Skin epidermis (tissue), 12 donors: ENCODE data around the gene HASPIN.
"Not testable (repeated sequence)": the region's sequence is repeated elsewhere in the genome, so short reads cannot be mapped to it uniquely, and the experiment has no call there.

ENCODE experiments used
- H3K27ac ChIP-seq, 21 experiments: fragments of 200-600 bp; sonication (generic) in 11 of 21; one replicate each; pipeline ENCODE4 v1.5.0; 2020; ENCODE audit warnings: mild to moderate bottlenecking in 3 of 21, inconsistent platforms in 2 of 21, moderate library complexity in 2 of 21
- H3K4me3 ChIP-seq, 7 experiments: fragments of 200-600 bp; sonication (generic) in 2 of 7; one replicate each; pipeline ENCODE4 v1.5.0; 2020; ENCODE audit warnings: inconsistent platforms in 2 of 7, mild to moderate bottlenecking in 2 of 7, moderate library complexity in 1 of 7

HASPIN gene

GRCh38 chr17:3729881-3730280 is 6.2 kb downstream of the HASPIN start:
- Histone ChIP-seq H3K4me3 (no peak overlapping the region), H3K27ac (no peak overlapping the region)

DNA sequence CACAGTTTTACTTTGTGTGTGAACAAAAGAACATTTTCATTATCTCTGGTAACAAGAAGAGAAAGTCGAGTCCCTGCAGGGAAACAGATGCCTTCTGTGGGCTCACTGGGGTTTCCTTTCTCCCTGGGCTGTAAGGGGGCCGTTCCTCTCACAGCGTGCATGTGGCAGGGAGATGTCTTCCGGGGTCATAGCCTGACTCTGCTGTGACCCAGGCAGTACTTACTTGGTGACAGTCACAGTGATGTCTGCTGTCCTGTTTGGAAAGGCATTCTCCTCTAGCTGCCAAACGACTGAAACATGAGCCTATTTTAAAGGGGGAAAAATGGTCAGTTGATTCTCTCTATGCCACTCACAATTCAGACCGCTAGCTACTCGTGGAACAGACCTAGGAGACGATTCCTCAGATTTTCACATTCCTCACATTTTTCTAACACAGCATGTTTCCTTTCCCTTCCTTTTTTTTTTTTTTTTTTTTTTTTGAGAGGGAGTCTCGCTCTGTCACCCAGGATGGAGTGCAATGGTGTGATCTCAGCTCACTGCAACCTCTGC is 7.3 kb downstream of the HASPIN start:
- no peak overlapping the region for H3K4me3 ChIP-seq
- H3K27ac ChIP-seq = no peak overlapping the region

GRCh38 chr17:3732210-3732621 is 8.5 kb downstream of the HASPIN start:
- H3K27ac ChIP-seq = no peak overlapping the region
- no peak overlapping the region for H3K4me3 ChIP-seq

DNA sequence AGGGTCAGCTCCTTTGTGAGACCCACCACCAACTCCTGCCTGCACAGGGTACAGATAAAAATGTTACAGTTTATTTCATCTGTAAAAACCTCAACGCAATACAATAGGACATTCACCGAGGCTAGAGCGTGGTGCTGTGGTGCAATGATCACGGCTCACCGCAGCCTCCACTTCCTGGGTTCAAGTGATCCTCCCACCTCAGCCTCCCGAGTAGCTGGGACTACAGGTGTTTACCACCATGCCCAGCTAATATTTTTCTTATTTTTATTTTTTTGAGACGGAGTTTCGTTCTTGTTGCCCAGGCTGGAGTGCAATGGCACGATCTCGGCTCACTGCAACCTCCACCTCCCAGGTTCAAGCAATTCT is 11.2 kb downstream of the HASPIN start:
- H3K27ac ChIP-seq, H3K4me3 ChIP-seq: not testable (repeated sequence)

GRCh38 chr17:3735515-3735914 is 11.8 kb downstream of the HASPIN start:
- H3K4me3 ChIP-seq = no peak overlapping the region

GRCh38 chr17:3738562-3739295 is 15.0 kb downstream of the HASPIN start:
- peak overlapping the region in 1 of 7 experiments; percentile 25 for H3K4me3 ChIP-seq
- peak overlapping the region in 7 of 21 experiments; percentile 7 to 49 (median 31) for H3K27ac ChIP-seq

More at GRCh38 chr17:3735515-3735914, 11.8 kb downstream of the HASPIN start:
- no peak overlapping the region for H3K27ac ChIP-seq

DNA sequence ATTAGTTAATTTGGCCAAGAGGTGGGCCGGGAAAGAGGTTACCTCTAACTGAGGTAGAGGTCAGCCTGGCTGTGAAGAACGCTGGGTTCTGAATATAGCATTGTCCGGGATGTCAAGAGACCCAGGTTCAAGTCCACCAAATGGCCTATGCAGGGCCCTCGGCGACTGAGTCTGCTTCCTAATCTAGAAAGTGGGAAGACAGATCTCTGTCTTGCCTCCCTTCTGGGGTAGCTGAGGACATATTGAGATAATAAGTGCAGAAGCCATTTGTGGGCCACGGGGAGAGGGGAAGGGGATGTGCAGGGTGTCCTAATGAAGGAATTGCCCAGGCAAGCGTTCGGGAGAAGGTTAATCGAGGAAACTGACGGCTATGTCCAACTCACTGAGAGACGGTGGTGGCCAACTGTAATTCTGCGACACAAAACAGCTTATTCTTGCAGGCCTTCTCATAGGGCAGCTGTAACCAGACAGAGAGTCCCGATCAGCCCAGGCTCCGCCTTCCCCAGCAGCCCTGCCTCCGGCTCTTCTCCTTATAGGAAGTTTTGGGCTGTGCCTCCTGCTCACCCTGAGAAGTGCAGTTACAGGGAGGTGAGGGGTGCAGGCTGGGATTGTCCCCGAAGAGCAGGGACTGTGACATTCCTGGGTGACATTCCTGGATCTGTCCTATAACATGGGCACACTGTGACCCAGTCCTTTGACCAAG is 15.9 kb downstream of the HASPIN start:
- peak overlapping the region in 2 of 21 experiments; percentile 7 to 49 for H3K27ac ChIP-seq
- H3K4me3 ChIP-seq = no peak overlapping the region

DNA sequence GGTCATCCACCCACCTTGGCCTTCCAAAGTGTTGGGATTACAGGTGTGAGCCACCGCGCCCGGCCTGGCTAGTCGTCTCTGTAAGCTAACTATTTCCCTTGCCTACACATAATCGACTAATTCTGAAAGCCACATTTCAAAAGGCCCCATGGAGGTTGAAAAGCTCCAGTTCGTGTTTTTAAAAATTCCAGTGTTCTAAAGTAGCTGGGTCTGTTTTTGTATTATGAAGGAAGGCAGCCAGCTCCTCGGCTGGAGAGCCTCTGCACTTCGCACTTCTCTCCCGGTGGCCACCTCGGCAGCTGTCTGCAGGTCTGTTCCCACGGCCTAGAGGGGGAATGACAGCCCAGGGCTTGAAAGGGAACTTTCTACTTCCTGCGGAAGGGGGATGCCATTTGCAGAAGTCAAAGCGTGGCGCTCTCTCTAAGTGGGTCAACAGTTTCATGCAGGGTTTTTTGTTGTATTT is 16.9 kb downstream of the HASPIN start:
- Histone ChIP-seq H3K4me3 (no peak overlapping the region), H3K27ac (peak overlapping the region in 2 of 21 experiments; percentile 7 to 45)

DNA sequence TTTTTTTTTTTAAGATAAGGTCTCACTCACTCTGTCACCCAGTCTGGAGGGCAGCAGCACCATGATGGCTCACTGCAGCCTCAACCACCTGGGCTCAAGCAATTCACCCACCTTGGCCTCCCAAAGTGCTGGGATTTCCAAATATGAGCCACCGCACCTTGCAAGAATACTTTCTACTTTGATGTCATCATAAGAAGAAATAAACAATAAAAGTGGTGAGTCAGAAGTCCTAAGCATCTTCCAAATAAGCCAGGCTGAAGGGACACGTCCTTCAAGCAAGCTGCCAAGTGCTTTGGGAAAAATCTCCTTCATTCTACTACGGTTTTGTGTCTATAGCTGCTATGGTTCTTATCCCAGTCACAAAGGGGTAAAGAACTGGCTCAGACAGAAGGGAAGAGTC is 20.3 kb downstream of the HASPIN start:
- H3K27ac ChIP-seq = no peak overlapping the region
- H3K4me3 ChIP-seq = no peak overlapping the region

- no peak overlapping the region for H3K4me3 ChIP-seq
- no peak overlapping the region for H3K27ac ChIP-seq
Observed at GRCh38 chr17:3745071-3745470, 21.4 kb downstream of the HASPIN start.

- Histone ChIP-seq H3K27ac (no peak overlapping the region), H3K4me3 (no peak overlapping the region)
Observed at GRCh38 chr17:3747805-3748204, 24.1 kb downstream of the HASPIN start.

DNA sequence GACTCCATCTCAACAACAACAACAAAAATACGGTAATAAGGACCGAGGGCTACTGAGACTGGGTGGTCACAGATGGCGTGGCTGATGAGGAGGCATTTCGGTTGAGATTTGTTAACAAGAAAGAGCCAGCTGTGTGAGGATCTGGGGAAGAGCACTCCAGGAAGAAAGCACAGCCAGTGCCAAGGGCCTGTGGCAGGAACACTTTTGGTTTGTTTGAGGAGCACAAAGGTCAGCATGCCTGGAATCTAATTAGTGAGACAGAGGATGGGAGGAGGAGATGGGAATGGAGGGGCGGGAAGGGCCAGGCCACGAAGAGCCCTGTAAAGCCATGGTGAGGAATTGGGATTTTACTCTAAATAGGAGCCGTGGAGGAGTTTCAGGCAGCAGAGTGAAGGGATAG is 24.9 kb downstream of the HASPIN start:
- no peak overlapping the region for H3K27ac ChIP-seq
- H3K4me3 ChIP-seq = no peak overlapping the region

GRCh38 chr17:3750296-3750695 is 26.6 kb downstream of the HASPIN start:
- Histone ChIP-seq H3K4me3 (no peak overlapping the region), H3K27ac (peak overlapping the region in 3 of 21 experiments; percentile 11 to 72 (median 60))

GRCh38 chr17:3750926-3751325 is 27.2 kb downstream of the HASPIN start:
- H3K4me3 ChIP-seq = no peak overlapping the region

GRCh38 chr17:3751836-3752235 is 28.1 kb downstream of the HASPIN start:
- peak overlapping the region in 1 of 21 experiments; percentile 30 for H3K27ac ChIP-seq

More at GRCh38 chr17:3750926-3751325, 27.2 kb downstream of the HASPIN start:
- H3K27ac ChIP-seq = peak overlapping the region in 3 of 21 experiments; percentile 21 to 72 (median 60)

GRCh38 chr17:3753624-3754023 is 29.9 kb downstream of the HASPIN start:
- H3K27ac ChIP-seq = peak overlapping the region in 11 of 21 experiments; percentile 23 to 79 (median 54)

More at GRCh38 chr17:3751836-3752235, 28.1 kb downstream of the HASPIN start:
- no peak overlapping the region for H3K4me3 ChIP-seq

GRCh38 chr17:3754066-3754457 is 30.4 kb downstream of the HASPIN start:
- peak overlapping the region in 10 of 21 experiments; percentile 14 to 79 (median 55) for H3K27ac ChIP-seq
- H3K4me3 ChIP-seq = peak overlapping the region in 1 of 7 experiments; percentile 1

More at GRCh38 chr17:3753624-3754023, 29.9 kb downstream of the HASPIN start:
- no peak overlapping the region for H3K4me3 ChIP-seq

DNA sequence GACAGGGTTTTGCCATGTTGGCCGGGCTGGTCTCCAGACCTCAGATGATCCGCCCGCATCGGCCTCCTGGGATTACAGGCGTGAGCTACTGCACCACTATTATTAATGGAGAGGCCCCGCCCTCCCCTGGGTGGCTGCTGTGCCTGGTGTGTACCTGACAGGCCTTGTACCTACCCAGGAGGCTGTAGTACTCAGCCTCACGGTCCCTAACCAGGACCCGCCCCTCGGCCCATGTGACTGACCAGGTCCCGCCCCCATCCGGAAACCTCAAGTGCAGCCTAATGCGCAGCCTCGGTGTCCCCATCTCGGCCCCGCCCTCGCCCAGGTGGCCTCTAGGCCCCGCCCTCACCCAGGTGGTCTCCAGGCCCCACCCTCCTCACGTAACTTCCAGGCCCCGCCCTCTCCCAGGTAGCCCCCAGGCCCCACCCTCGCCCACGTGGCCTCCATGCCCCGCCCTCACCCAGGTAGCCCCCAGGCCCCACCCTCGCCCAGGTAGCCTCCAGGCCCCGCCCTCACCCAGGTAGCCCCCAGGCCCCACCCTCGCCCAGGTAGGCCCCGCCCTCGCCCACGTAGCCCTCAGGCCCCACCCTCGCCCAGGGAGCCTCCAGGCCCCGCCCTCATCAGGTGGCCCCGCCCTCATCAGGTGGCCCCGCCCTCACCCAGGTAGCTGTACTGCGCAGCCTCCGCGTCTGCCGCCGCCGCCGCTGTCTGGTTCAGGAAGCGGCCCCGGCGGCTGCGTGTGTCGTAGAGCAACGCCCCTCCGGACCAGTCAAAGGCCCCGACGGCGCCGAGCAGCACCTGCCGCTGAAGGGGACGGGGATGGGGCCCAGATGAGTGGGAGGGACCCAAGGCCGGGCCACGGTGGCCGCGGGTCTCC is 31.0 kb downstream of the HASPIN start:
- Histone ChIP-seq H3K4me3 (peak overlapping the region; percentile 20 to 54 (median 29)), H3K27ac (peak overlapping the region in 18 of 21 experiments; percentile 18 to 85 (median 72))

- peak overlapping the region; percentile 20 to 54 (median 29) for H3K4me3 ChIP-seq
- peak overlapping the region in 18 of 21 experiments; percentile 18 to 85 (median 72) for H3K27ac ChIP-seq
Observed at GRCh38 chr17:3755335-3756030, 31.8 kb downstream of the HASPIN start.
